Caco-2 (cell line): ENCODE data around the gene APOA5. TPM values are rescaled to one million over a fixed set of nuclear protein-coding genes. Genes with fewer than 3 reads are reported as not detected.

Experiments used
- BruUV-seq: library from RNA; stranded (reverse); fragments of 400-500 nt; replicated peaks from 2 replicates; lab custom pipeline; 2021; lab: Mats Ljungman, UMichigan
- CTCF ChIA-PET: fragments of 300-600 bp; sonication (Branson Sonifier 250); formaldehyde crosslinking; loops from one replicate; lab custom pipeline; 2022; ENCODE audit warnings: antibody characterized with exemption; lab: Charles Lee
- POLR2A ChIA-PET: fragments of 300-600 bp; sonication (Branson Sonifier 250); formaldehyde crosslinking; loops from one replicate; lab custom pipeline; 2022; ENCODE audit warnings: antibody characterized with exemption; lab: Charles Lee
- DNase-seq, 2 experiments: peaks; one replicate each; pipeline versions ENCODE4 v3.0.0 to v3.0.0-alpha.2; 2020 to 2022
- H3K27me3 ChIP-seq: replicated peaks from 2 replicates; pipeline ENCODE4 v1.6.0; 2011; ENCODE audit warnings: low read length; ENCODE audit not compliant: control insufficient read depth, insufficient read depth
- H3K36me3 ChIP-seq: 2 replicates; pipeline ENCODE4 v1.5.1; 2011; ENCODE audit warnings: low read length; ENCODE audit not compliant: control insufficient read depth, insufficient read depth
- H3K4me1 ChIP-seq: fragments of 250-450 bp; sonication (Bioruptor Pico); 2 replicates; pipeline ENCODE4 v1.5.1; 2020; ENCODE audit warnings: mild to moderate bottlenecking
- H3K4me3 ChIP-seq: 2 replicates; pipeline ENCODE4 v1.5.1; 2011; ENCODE audit warnings: low read depth, mild to moderate bottlenecking, control low read depth, low read length
- H3K9me3 ChIP-seq: fragments of 250-450 bp; sonication (Bioruptor Pico); 2 replicates; pipeline ENCODE4 v1.5.1; 2020; ENCODE audit warnings: mild to moderate bottlenecking, moderate library complexity
- H3K27ac Mint-ChIP-seq: one replicate; pipeline ENCODE4 v1.8.0; 2022; ENCODE audit warnings: mixed read lengths; ENCODE audit not compliant: unreplicated experiment
- H3K27me3 Mint-ChIP-seq: one replicate; pipeline ENCODE4 v1.8.0; 2022; ENCODE audit warnings: mixed read lengths; ENCODE audit not compliant: insufficient read depth, unreplicated experiment
- H3K36me3 Mint-ChIP-seq: one replicate; pipeline ENCODE4 v1.8.0; 2022; ENCODE audit warnings: mild to moderate bottlenecking, mixed read lengths; ENCODE audit not compliant: insufficient read depth, unreplicated experiment
- H3K4me1 Mint-ChIP-seq: one replicate; pipeline ENCODE4 v1.8.0; 2022; ENCODE audit warnings: low read depth, mixed read lengths; ENCODE audit not compliant: unreplicated experiment
- H3K4me3 Mint-ChIP-seq: one replicate; pipeline ENCODE4 v1.8.0; 2022; ENCODE audit warnings: mild to moderate bottlenecking, moderate library complexity, mixed read lengths; ENCODE audit not compliant: unreplicated experiment
- H3K9me3 Mint-ChIP-seq: one replicate; pipeline ENCODE4 v1.8.0; 2022; ENCODE audit warnings: mixed read lengths; ENCODE audit not compliant: unreplicated experiment
- CTCF ChIP-seq, 2 experiments: fragments of 200-600 bp in 1 of 2; IDR thresholded peaks; 1 replicate in 1 of 2; 2 replicates in 1 of 2; pipeline versions ENCODE4 v1.5.1 to v1.8.0; 2011 to 2022; ENCODE audit warnings: antibody characterized with exemption in 1 of 2, control low read depth in 1 of 2, inconsistent platforms in 1 of 2, low read depth in 1 of 2, low read length in 1 of 2, mild to moderate bottlenecking in 1 of 2, moderate library complexity in 1 of 2; ENCODE audit not compliant: insufficient read depth in 1 of 2, severe bottlenecking in 1 of 2, unreplicated experiment in 1 of 2
- intact Hi-C: fragments of 100-400 bp; cut with micrococcal nuclease; formaldehyde crosslinking; loops from one replicate; pipeline ENCODE4 v1.10.0; 2022; ENCODE audit not compliant: unreplicated experiment
- total RNA-seq: library from RNA; stranded (reverse); gene quantifications from 2 replicates; pipeline ENCODE4 v1.2.3, GENCODE V29; 2022

Gene APOA5
- total RNA-seq, 1 experiment from 2014 or later = 2.5 TPM

DNA sequence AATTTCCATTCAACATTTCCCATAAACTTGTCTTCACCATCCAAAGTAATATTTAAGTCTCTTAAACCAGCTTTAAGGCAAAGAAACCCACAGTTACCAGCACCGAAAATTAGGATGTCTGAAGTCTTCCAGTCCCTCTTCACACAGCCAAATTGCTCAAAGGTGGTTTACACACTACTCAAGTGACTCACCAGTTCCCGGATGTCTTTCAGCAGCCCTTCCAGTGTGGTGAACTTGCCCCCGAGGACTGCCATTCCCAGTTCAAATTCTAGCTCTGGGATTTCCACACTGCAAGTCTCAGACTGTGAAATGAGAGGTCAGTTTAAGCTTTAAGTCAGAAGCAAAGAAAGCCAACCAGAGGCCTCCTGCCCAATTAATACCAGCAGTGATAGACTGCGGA lies 9.0 kb downstream of the APOA5 start:
- H3K27me3 Mint-ChIP-seq = no peaks in the 10 kb centered on the region

GRCh38 chr11:116778556-116778955 lies 13.1 kb downstream of the APOA5 start:
- Mint-ChIP-seq H3K4me3 (no peak overlapping the region), H3K9me3 (no peaks in the 10 kb centered on the region), H3K4me1 (peaks cover 26% of the 10 kb centered on the region), H3K27ac (no peak overlapping the region), H3K27me3 (no peaks in the 10 kb centered on the region), H3K36me3 (peaks cover 93% of the 10 kb centered on the region)
- H3K36me3 ChIP-seq = peaks cover 18% of the 10 kb centered on the region
- H3K27me3 ChIP-seq = no peaks in the 10 kb centered on the region
- no peak overlapping the region for H3K4me3 ChIP-seq
- POLR2A ChIA-PET = no interaction called here
- TSS peak; percentile 13 for BruUV-seq
- intact Hi-C loops = no loop called here
- CTCF ChIA-PET = no interaction called here
- no peaks in the 10 kb centered on the region for H3K9me3 ChIP-seq
- peaks cover 12% of the 10 kb centered on the region for H3K4me1 ChIP-seq
- no peak for TF ChIP-seq CTCF (IDR thresholded peaks at IDR 0.05; ENCODE audit: insufficient read depth in 1 of 2, low read depth in 1 of 2, low read length in 1 of 2, severe bottlenecking in 1 of 2, unreplicated experiment in 1 of 2)
- no peak for DNase-seq

More for the DNA sequence above, 9.0 kb downstream of the APOA5 start:
- ChIA-PET POLR2A (interaction anchor here (1.1 kb wide), 1 partner anchor 316 kb away, joined by 5 read pairs; the partner anchor contains the start of gene SIK3), CTCF (interaction anchor here (1.3 kb wide), 1 partner anchor 8 kb away, joined by 3 read pairs; the partner anchor contains the start of gene APOA5)
- H3K4me3 ChIP-seq = no peak overlapping the region
- H3K36me3 ChIP-seq = peaks cover 27% of the 10 kb centered on the region
- H3K4me1 Mint-ChIP-seq = peaks cover 21% of the 10 kb centered on the region
- H3K27me3 ChIP-seq = no peaks in the 10 kb centered on the region
- peaks cover 98% of the 10 kb centered on the region for H3K36me3 Mint-ChIP-seq
- no peak overlapping the region for H3K27ac Mint-ChIP-seq
- H3K9me3 ChIP-seq = no peaks in the 10 kb centered on the region
- BruUV-seq = no TSS peak
- no peak for TF ChIP-seq CTCF (IDR thresholded peaks at IDR 0.05; ENCODE audit: insufficient read depth in 1 of 2, low read depth in 1 of 2, low read length in 1 of 2, severe bottlenecking in 1 of 2, unreplicated experiment in 1 of 2)
- H3K4me1 ChIP-seq = peaks cover 16% of the 10 kb centered on the region
- intact Hi-C loops = no loop called here
- no peak overlapping the region for H3K4me3 Mint-ChIP-seq
- DNase-seq = no peak
- no peaks in the 10 kb centered on the region for H3K9me3 Mint-ChIP-seq

- BruUV-seq = no TSS peak
- intact Hi-C loops = no loop called here
- Mint-ChIP-seq H3K4me3 (no peak overlapping the region), H3K27me3 (no peaks in the 10 kb centered on the region), H3K27ac (no peak overlapping the region), H3K9me3 (no peaks in the 10 kb centered on the region), H3K4me1 (peaks cover 30% of the 10 kb centered on the region), H3K36me3 (peaks cover 93% of the 10 kb centered on the region)
- ChIA-PET POLR2A (interaction anchor here (1.1 to 1.5 kb wide), 2 partner anchors 10 to 60 kb away, joined by 4 to 5 read pairs; partner anchors contain the start of genes APOA1 and ZPR1), CTCF (interaction anchor here (2.1 kb wide), 1 partner anchor 14 kb away, joined by 5 read pairs; the partner anchor contains the start of gene APOA5)
- H3K27me3 ChIP-seq = no peaks in the 10 kb centered on the region
- TF ChIP-seq CTCF (IDR thresholded peaks at IDR 0.05; ENCODE audit: insufficient read depth in 1 of 2, low read depth in 1 of 2, low read length in 1 of 2, severe bottlenecking in 1 of 2, unreplicated experiment in 1 of 2) = no peak
- no peak for DNase-seq
- peaks cover 15% of the 10 kb centered on the region for H3K36me3 ChIP-seq
- H3K9me3 ChIP-seq = no peaks in the 10 kb centered on the region
- H3K4me1 ChIP-seq = peaks cover 14% of the 10 kb centered on the region
- H3K4me3 ChIP-seq = no peak overlapping the region
Measured at GRCh38 chr11:116777056-116777455, 14.6 kb downstream of the APOA5 start.
